RPMI7951 (cell line): ENCODE data around the gene HIPK1. TPM values are rescaled to one million over a fixed set of nuclear protein-coding genes. Genes with fewer than 3 reads are reported as not detected.
"Not testable (repeated sequence)": the region's sequence is repeated elsewhere in the genome, so short reads cannot be mapped to it uniquely, and the experiment has no call there.

ENCODE experiments used
- DNase-seq: peaks from one replicate; pipeline ENCODE4 v3.0.0-alpha.2; 2012; ENCODE audit warnings: low read depth
- total RNA-seq: library from RNA; depleted of rRNA; stranded (reverse); fragments of >200 nt; shearing (Covaris generic); gene quantifications from 2 replicates; pipeline ENCODE4 v1.2.3, GENCODE V29; 2014

The HIPK1 gene
- total RNA-seq, 1 experiment from 2014 or later, result 23.6 TPM

DNA sequence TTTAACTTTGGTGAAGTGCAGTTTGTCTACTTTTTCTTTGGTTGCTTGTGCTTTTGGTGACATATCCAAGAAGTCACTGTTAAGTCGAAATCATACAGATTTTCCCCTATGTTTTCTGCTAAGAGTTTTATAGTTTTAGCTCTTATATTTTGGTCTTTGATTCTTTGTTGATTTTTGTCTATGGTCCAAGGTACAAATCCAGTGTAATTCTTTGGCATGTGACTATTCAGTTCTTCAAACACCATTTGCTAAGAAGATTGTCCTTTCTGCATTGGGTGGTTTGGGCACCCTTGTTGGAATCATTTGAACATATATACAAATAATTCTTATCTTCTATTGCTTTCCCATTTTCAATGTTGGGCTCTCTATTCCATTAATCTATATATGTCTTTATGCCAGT is 16.2 kb downstream of the HIPK1 start:
- no peak for DNase-seq

DNA sequence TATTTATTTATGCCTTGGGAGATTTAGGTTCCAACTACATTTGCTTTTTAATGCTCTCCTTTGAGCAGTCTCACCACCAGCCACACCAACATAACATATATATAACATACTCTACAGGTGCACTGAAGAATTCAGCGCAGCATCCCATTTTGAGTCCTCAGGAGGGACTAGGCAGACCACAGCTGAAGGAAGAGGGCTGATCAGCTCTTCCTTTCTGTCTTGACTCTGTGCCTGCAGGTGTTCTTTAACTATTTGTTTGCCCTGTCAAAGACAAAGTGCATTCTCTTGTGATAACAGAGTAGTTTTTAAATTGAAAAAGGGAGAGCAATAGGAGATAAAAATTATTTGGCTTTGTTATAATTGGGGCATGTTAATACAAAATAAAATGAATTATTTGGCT is 17.0 kb downstream of the HIPK1 start:
- no peak for DNase-seq

DNA sequence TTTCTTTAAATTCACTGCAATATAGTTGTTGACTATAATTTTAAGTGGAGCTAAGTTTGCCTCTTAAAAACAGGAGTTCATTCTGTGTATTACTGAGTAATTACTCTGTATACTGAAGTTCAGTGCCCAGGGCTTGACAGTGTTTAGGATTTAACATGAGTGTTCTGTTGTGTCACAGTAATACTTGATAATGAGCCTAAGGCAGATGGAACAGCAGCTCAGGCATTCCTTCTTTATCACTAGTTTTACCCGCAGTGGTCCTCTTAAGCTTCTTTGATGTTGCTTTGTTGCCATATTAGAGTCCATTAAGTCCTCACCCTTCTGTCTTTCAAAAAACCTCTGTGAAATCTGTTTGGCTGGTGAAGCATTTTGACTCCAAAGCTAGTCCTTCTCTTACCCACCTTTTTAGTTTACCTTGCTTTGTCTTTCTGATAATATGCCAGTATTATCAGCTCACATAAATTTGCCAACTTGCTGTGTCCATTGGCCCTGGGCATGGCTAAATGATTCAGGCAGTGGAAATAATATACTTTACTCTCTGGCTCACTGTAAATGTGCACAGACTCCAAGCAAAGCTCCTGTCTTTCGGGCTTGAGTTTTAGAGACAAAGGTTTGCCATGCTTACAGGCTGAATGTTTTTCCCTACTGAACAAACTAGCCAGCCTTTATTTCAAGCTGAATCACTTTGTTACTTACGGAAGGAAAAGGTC is 17.7 kb downstream of the HIPK1 start:
- peak; percentile 13 for DNase-seq

DNA sequence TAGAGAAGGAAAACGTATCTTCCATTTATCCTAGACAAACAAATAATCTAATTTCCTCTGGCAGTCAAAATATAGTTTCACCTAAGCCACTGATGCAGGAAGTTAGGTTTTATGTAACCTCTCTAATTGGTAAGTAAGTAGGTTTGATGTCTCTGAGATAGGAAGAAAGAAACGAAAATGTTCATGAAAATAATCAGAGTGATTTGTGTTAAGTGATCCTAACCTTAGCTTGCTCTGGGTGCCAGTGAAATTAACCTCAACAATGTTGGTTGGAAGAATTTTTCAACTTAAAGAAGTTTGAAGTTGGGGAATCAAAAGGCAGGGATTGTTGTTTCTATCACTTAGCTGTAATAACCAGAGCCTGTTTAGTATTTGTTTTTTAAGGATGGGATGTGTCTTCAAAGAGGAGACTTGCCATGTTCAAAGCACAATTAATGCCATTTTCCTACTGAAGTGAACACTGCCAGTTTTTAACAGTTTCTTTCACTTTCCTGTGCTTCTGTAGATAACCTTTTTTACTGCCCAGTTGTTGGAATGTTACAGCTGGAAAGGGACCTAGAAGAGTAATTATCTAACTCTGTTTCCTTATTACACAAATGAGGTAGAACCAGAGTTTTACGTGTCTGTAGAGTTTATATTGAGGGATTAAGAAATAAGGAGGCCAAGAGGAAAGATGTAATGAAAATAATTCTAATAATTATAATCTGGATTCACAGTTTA is 18.4 kb downstream of the HIPK1 start:
- DNase-seq, result no peak

DNA sequence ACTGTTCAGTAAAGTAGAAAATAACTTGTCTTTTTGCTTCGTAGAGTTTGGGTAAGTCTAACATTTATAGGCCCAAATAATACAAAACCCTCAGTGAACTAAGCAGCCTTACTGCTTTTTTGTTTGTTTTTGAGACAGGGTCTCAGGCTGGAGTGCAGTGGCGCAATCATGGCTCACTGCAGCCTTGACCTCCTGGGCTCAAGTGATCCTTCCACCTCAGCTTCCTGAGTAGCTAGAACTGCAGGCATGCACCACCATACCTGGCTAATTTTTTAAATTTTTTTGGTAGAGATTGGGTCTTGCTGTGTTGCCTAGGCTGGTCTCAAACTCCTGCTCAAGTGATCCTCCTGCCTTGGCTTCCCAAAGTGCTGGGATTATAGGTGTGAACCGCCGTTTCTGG is 19.0 kb downstream of the HIPK1 start:
- DNase-seq, result not testable (repeated sequence)

DNA sequence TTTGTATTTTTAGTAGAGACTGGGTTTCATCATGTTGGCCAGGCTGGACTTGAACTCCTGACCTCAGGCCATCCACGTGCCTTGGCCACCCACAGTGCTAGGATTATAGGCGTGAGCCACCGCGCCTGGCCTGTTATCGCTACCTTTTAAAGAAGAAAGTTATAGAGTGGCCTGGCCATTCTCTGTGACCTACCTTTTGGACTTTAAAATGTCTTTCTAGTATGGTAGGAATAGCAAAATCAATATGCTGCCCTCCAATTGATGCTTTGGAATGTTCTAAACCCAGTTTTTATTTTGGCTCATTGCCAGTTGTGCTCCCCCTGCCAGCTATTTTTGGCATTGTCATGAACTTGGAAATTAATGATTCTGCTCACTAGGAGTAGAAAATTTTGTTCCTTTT is 19.9 kb downstream of the HIPK1 start:
- no peak for DNase-seq

DNA sequence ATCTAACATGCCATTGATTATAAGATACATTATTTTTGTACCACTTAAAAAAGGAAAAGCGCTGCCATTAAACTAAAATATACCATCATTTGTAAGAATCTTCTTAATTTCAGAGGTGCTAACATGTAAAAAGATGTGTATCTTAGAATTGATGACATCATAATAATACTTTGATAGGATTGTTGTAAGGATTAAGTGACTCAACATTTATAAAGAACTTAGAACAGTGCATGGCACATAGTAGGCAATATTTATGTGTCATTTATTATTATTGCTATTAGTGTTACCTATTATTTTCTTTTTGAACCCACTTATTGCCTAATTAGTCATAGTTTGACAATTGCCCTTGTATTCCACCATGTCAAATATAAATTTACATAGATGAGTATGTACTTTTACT is 21.8 kb downstream of the HIPK1 start:
- no peak for DNase-seq

DNA sequence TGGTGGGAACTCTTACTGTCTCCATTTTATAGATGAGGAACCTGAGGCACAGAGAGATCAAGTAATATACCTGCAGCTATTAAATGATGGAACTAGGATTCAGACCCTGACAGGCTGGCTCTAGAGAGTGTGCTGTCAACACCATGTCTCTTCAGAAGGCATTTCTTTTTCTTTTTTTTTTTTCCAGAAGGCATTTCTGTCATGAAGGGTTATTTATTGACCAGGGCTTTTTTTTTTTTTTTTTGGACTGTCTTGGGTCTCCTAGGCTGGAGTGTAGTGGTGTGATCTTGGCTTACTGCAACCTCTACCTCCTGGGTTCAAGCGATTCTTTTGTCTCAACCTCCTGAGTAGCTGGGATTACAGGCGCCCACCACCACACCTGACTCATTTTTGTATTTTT is 22.6 kb downstream of the HIPK1 start:
- no peak for DNase-seq

DNA sequence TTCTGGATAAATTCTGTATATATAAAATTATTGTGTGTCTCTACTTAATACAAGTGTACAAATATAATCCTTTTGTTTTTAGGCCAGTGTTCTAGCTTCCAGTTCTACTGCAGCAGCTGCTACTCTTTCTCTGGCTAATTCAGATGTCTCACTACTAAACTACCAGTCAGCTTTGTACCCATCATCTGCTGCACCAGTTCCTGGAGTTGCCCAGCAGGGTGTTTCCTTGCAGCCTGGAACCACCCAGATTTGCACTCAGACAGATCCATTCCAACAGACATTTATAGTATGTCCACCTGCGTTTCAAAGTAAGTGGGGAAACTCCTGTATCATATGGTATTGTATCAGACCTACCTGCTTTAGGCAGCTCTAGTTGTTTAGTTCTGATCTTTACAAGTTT is 28.9 kb downstream of the HIPK1 start:
- no peak for DNase-seq

DNA sequence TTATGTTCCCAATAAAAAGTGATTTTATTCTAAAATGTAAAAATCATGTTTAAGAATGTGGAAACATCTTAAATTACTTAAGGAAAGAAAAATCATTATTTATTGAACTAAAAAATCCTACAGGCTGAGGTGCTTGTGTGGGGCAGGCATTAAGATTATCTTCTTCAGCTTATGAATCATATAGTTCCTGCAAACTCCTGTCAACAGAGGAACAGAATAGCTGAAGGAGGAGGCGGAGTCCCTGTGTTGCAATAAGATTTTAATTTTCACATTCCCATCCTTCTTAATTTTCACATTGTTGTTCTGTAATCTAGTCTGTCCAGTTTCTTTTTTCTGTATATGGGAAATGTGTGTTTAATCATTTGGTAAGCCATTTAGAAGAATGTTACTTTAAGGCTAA is 29.6 kb downstream of the HIPK1 start:
- DNase-seq, result no peak

DNA sequence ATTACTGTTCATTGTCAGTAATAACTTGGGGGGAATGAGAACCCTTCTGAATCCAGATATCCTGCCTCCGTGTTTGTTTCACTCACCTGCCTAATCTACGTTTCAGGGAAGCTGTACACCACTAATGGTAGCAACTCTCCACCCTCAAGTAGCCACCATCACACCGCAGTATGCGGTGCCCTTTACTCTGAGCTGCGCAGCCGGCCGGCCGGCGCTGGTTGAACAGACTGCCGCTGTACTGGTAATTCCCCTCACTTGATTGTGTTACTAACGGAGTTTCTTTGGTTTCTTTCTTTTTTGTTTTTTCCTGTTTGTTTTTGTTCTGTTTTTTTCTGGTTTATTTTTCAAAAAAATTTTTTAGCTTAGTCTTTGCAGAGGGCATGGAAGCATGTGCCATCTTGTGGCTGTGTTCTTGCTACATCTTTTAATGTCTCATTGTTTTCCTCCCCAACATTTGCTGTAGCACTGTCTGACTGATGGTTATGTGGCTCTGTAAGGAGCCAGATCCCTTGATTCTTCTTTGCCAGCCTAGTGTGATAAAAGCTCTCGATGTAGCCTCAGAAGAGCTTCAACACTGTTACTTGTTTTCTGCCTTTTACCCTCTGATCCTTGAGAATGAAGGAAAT is 34.3 kb downstream of the HIPK1 start:
- no peak for DNase-seq

DNA sequence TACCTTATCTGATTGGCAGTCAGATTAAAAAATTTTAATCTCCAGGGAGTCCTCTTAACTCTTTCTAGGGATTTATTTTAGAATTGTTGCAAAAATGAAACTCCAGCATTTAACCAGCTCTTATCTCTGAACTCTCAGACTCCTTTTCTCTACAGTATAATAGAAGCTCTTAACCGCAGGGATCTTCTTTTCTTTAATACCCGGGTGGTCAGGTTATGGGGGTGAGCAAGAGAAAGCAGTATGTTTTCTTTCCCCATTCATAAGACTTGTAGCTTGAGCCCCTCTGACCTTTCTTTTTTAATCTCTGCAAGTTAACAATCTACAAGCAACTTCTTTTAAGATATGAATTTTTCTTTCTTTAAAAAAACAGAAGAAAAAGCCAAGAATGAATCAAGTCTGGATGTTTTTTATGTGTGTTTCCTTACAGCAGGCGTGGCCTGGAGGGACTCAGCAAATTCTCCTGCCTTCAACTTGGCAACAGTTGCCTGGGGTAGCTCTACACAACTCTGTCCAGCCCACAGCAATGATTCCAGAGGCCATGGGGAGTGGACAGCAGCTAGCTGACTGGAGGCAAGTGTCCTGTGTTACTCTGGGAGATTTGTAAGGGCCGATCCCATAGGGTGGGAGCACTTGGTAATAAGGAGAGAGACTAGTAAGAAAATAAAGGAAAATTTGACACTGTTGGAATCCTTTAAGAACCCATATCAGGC is 36.7 kb downstream of the HIPK1 start:
- no peak for DNase-seq

DNA sequence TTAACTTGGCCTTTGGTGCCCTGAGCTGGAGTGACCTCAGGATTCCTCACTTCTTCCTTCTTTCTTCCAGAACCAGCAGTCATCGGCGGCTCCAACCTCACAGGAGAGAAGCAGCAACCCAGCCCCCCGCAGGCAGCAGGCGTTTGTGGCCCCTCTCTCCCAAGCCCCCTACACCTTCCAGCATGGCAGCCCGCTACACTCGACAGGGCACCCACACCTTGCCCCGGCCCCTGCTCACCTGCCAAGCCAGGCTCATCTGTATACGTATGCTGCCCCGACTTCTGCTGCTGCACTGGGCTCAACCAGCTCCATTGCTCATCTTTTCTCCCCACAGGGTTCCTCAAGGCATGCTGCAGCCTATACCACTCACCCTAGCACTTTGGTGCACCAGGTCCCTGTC is 43.8 kb downstream of the HIPK1 start:
- DNase-seq, result no peak

DNA sequence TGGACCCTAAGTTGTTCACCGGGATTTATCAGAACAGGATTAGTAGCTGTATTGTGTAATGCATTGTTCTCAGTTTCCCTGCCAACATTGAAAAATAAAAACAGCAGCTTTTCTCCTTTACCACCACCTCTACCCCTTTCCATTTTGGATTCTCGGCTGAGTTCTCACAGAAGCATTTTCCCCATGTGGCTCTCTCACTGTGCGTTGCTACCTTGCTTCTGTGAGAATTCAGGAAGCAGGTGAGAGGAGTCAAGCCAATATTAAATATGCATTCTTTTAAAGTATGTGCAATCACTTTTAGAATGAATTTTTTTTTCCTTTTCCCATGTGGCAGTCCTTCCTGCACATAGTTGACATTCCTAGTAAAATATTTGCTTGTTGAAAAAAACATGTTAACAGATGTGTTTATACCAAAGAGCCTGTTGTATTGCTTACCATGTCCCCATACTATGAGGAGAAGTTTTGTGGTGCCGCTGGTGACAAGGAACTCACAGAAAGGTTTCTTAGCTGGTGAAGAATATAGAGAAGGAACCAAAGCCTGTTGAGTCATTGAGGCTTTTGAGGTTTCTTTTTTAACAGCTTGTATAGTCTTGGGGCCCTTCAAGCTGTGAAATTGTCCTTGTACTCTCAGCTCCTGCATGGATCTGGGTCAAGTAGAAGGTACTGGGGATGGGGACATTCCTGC is 46.2 kb downstream of the HIPK1 start:
- DNase-seq, result no peak

DNA sequence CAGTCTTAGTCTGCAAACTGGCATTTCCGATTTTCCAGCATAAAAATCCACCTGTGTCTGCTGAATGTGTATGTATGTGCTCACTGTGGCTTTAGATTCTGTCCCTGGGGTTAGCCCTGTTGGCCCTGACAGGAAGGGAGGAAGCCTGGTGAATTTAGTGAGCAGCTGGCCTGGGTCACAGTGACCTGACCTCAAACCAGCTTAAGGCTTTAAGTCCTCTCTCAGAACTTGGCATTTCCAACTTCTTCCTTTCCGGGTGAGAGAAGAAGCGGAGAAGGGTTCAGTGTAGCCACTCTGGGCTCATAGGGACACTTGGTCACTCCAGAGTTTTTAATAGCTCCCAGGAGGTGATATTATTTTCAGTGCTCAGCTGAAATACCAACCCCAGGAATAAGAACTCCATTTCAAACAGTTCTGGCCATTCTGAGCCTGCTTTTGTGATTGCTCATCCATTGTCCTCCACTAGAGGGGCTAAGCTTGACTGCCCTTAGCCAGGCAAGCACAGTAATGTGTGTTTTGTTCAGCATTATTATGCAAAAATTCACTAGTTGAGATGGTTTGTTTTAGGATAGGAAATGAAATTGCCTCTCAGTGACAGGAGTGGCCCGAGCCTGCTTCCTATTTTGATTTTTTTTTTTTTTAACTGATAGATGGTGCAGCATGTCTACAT is 47.6 kb downstream of the HIPK1 start:
- peak; percentile 19 for DNase-seq

DNA sequence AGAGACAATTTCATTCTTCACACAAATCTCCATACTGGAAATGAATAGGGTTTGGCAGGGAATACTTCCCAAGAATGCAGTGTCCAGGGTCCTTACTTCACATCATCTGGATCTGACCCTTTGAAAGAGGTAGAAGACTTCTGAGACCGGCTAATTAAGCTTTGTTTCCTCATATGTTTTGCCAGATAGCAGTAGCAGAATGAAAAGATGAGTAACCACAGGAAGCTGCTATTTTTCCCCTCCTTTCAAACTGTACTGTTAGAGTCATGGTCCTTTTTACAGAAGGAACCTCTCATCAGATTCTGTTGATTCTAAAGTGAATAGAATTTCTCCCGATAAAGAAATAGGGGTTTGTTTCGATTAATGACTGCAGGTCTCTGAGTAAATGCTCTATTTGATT is 48.8 kb downstream of the HIPK1 start:
- DNase-seq, result no peak

DNA sequence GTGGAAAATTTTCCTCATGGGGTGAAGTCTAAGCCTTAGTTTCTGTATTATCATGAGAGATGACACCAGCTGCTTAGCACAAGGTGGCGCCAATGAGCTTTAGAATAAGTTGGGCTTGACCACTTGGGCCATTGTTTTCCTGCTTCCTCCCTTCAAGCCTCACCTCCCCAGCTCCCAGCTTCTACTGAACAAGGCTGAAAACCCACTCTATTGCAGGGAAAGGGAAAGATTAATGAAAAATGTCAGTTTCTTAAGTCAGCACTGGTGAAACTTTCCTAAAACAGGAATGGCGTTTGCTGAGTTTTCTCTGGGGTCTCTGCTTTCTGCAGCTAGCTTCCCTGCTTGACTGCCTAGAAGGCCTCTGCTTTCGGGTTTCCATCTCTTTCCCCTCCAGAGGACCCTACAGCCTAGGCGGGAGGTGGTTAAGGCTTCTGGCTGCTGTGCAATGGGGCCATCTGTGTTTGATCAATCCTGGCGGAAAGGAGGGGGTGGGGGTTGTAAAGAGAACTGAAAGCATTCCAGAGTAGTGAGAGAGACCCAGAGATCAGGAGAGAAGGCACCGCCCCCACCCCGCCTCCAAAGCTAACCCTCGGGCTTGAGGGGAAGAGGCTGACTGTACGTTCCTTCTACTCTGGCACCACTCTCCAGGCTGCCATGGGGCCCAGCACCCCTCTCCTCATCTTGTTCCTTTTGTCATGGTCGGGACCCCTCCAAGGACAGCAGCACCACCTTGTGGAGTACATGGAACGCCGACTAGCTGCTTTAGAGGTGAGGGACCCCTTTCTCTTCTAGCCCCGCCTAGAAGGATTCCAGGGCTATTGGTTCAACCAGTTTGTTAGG is 50.0 kb downstream of the HIPK1 start, which contains the start of gene OLFML3:
OLFML3 (plus strand) TSS at position 612 of the 840 bp plus-strand sequence; CDS start at position 655, 43 bp downstream.
- DNase-seq, result peak; percentile 91

DNA sequence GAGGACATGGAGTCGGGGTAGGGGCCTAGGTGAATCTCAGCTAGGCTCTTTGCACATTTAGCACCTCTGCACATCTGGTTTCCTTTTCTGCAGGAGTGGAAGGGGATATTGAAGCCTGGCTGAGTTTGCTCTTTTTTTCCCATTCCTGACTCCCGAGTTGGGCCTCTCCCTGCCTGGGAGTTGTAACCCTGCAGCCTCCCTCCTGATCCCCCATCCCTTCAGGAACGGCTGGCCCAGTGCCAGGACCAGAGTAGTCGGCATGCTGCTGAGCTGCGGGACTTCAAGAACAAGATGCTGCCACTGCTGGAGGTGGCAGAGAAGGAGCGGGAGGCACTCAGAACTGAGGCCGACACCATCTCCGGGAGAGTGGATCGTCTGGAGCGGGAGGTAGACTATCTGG is 51.0 kb downstream of the HIPK1 start:
- no peak for DNase-seq

DNA sequence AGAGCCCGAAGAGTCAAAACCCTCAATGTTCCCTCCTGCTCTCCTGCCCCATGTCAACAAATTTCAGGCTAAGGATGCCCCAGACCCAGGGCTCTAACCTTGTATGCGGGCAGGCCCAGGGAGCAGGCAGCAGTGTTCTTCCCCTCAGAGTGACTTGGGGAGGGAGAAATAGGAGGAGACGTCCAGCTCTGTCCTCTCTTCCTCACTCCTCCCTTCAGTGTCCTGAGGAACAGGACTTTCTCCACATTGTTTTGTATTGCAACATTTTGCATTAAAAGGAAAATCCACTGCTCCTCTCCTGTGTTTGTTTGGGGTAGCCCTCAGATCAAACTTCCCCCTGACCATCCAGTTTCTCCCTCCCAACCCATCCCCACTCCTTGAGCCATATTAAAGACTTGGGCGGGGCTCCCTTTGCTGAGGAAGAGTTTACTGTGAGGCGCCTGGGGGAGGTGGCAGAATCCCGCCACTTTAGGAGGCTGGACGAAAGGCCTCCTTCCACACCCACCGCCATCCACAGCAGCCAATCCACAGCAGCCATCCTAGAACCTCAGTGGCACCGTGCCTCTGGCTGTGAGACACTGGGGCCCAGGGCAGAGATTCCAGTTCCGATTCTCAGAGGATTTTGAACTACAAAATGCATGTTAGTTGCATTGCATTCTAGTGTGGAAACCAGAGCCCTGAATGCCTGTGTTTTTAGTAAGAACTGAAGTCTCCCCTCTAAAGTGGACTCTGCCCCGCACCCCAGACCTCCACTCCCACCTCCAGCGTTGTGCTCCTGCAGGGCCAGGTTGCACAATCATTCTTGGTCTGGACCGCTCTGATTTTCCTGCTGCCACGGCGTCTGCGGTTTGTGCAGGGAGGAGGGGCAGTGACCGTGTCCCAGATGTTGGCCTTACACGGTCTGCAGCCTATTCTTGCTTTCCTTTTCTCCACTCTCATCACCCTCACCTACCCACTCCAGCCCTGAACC is 53.1 kb downstream of the HIPK1 start:
- peak; percentile 28 for DNase-seq
